NCI-H82 treated with DMSO at 0.1 percent for 48 hours (cell line): ENCODE data around the gene DUOX2.
"Not testable (repeated sequence)": the region's sequence is repeated elsewhere in the genome, so short reads cannot be mapped to it uniquely, and the experiment has no call there.

Source experiments
- DNase-seq: peaks from one replicate; lab custom pipeline; 2025; ENCODE audit not compliant: unreplicated experiment; lab: John Stamatoyannopoulos, UW

The DUOX2 gene

GRCh38 chr15:45120081-45120972 lies 6.4 kb upstream of the DUOX2 start:
- no peak for DNase-seq

GRCh38 chr15:45118996-45119395 lies 5.0 kb upstream of the DUOX2 start:
- DNase-seq = no peak

- peak; percentile 81 for DNase-seq
These were observed 4.2 kb upstream of the DUOX2 start for GRCh38 chr15:45118131-45118588.

- no peak for DNase-seq
These were observed 3.5 kb upstream of the DUOX2 start for GRCh38 chr15:45117308-45118130.

GRCh38 chr15:45116482-45117307 lies 2.7 kb upstream of the DUOX2 start:
- no peak for DNase-seq

GRCh38 chr15:45116006-45116481 lies 2.1 kb upstream of the DUOX2 start:
- DNase-seq = no peak

GRCh38 chr15:45115312-45115820 lies 1.4 kb upstream of the DUOX2 start:
- DNase-seq = no peak

- DNase-seq = no peak
These were observed 746 bp upstream of the DUOX2 start for GRCh38 chr15:45114751-45115085.

- no peak for DNase-seq
These were observed 487 bp downstream of the DUOX2 start for GRCh38 chr15:45113380-45113990.

GRCh38 chr15:45112591-45113379 lies 1.2 kb downstream of the DUOX2 start:
- DNase-seq = no peak

- DNase-seq = no peak
These were observed 1.8 kb downstream of the DUOX2 start for GRCh38 chr15:45112143-45112590.

GRCh38 chr15:45111390-45112142 lies 2.4 kb downstream of the DUOX2 start:
- no peak for DNase-seq

- DNase-seq = no peak
These were observed 3.6 kb downstream of the DUOX2 start for GRCh38 chr15:45110256-45110820.

- no peak for DNase-seq
These were observed 5.9 kb downstream of the DUOX2 start for GRCh38 chr15:45107941-45108630.

- DNase-seq = no peak
These were observed 7.8 kb downstream of the DUOX2 start for GRCh38 chr15:45106002-45106790.

- no peak for DNase-seq
These were observed 8.4 kb downstream of the DUOX2 start for GRCh38 chr15:45105586-45105985.

GRCh38 chr15:45104170-45104569 lies 9.8 kb downstream of the DUOX2 start:
- DNase-seq = not testable (repeated sequence)
